GM21825 (cell line): ENCODE data around the gene RGL2.
A peak's percentile ranks its signal among the peaks of the same experiment; 100 is the strongest.

Experiments
- ATAC-seq: cut with Tn5 transposase; IDR thresholded peaks from one replicate; pipeline ENCODE4 v1.9.1; 2021; ENCODE audit warnings: mild to moderate bottlenecking, moderate library complexity; ENCODE audit not compliant: unreplicated experiment

RGL2 gene

DNA sequence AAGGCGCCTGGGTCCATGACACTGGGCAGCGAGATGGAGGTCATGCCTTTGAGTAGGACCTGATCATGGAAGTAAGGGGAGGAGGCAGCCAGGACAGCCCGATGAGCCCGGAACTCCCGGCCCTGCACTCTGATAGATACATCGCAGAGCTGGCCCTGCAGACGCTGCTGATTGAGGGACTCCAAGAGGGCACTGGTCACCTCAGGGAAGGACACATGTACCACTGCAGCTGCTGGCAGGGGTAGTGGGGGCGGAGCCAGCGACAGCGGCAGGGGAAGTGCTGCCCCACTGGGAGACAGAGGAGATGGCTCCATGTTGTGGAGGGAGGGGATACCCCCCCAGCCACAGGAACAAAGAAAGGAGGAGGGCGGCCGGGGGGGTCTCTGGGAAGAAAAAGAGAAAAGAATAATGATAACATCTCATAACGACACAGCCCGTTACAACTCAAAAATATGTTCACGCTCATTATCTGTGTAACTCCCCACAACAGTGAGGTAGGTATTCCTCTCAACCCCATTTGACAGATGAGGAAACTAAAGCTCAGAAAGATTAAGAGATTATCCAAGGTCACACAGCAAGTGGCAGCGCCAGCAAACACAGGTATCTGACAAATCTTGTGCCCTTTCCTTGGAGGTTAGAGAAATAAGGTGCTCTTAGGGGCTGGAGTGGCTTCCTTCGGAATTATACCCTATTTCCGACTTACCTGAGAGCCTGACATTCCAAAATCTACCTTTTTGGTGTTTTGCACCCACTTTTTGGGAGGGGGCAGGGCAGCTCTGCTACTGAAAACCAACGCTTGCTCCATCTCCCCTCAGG is 18.1 kb upstream of the RGL2 start:
- no peak for ATAC-seq

- no peak for ATAC-seq
Measured at GRCh38 chr6:33315793-33316602, 17.3 kb upstream of the RGL2 start.

- no peak for ATAC-seq
Measured at GRCh38 chr6:33314943-33315792, 16.4 kb upstream of the RGL2 start.

DNA sequence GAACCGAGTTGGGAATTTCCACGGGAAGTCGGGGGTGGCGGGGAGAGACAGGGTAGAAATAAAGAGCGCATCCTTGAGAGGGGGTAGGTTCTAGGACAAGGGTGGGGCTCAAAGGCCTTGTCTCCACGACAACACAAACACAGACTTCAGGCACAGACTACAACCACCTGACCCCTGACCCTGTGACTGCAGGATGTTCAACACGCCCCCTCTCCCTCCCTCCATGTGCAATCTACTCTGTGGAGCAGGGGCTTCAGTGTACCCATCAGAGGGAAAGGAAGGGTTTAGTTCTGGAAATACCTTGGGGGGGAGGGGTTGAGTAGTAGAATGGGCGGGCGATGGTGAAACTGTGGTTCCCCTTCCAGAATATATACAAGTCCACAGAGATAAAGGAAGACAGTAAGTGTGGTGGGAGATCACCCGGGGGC is 15.8 kb upstream of the RGL2 start:
- ATAC-seq = no peak

- ATAC-seq = peak; percentile 39
Measured at GRCh38 chr6:33313709-33314514, 15.2 kb upstream of the RGL2 start, which contains the start of gene TAPBP. Gene TAPBP (minus strand): TSS chr6:33314078. CDS start chr6:33314041, 37 bp downstream.

DNA sequence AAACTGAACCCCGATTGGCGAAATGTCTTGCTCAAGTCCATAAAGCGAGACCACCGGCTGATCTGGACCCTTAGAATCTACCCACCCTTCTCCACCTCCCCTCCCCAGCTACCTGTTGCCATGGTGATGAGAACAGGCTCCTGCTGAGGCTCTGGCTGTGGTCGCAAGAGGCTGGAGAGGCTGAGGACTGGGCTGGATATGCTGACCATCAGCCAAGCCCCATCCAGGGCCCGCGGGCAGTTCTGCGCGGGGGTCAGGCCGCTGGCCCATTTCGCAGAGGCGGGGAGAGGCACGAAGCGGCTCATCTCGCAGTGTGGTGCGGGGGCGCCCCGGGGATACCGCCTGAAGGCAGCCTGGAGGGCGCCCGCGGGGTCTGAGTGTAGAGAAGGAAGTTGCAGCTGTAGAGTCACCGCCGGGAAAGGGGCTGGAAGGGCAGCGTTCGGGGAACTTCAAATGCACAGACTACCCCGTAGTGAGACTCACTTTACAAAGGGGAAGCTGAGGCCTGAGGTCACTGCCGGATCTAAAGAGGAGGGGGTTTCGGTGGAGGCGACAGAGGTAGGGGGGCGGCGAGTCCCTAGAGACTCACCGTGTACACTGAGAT is 14.5 kb upstream of the RGL2 start:
- no peak for ATAC-seq

DNA sequence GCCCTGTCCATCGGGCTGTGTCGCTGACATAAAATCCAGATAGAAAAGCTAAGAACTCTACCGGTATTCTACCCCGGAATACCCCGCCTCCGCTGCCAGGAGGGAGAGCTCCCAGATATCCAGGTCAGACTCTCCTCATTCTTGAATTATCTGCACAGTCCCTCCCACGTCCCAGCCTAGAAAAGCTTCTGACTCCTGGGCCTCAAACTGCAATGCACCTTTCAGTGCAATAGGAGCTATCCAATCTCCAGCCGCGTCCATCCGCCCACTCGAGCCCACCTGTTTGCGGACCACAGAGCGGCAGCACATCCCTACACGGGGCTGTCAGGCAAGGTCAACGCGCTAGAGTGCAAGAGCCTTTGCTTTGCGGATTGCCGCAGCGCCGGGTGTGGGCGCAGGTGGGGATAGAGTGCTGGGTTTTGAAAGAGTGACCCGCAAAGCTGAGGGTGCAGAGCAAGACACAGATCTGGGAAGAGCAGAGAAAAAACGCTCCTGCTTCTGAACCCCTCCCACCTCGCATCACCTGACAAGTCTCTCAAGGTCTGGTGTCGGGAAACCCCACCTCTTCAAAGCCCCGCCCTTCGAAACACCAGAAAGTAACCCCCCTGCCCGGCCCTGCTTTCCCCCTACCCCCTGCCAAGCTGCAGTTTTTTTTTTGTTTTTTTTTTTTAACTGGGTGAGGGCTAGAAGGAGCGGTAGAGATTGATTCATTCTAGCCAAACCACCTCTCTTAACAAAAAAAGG is 13.8 kb upstream of the RGL2 start:
- peak; percentile 27 for ATAC-seq

DNA sequence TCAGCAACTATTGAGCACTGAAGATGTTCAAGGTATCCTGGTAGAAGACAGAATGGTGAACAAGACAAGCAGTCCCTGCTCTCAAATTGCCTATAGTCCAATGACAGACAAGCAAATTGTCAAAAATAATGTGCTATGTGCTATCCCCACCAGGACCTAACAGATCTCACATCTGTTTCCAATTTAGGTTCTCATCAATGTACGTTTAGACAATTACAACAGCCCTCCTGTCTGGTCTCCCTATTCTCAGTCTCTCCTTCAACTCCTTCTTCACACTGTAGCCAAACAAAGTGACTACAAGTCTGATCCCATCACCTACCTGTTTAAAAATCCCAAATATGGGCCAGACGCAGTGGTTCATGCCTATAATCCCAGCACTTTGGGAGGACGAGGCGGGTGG is 7.6 kb upstream of the RGL2 start:
- no peak for ATAC-seq

DNA sequence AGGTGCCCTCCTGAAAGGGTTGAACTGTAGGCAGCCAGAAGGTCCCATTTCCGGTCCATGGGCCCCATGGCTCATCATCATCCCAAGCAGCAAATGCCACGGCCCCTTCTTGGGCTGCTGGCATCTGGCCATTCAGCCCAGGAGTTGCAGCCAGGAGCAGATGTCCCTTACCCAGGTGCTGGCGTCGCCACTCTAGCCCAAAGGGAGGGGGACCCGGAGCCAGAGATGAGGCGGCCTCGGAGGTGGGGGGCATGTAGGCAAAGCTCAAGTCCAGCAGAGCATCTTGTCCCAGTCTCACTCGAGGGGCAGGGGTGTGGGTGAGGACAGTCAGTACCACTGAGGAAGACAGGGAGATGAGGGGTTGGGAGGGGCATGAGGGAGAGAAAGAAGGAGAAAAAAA is 6.3 kb upstream of the RGL2 start:
- no peak for ATAC-seq

- no peak for ATAC-seq
Measured at GRCh38 chr6:33304216-33304615, 5.5 kb upstream of the RGL2 start.

DNA sequence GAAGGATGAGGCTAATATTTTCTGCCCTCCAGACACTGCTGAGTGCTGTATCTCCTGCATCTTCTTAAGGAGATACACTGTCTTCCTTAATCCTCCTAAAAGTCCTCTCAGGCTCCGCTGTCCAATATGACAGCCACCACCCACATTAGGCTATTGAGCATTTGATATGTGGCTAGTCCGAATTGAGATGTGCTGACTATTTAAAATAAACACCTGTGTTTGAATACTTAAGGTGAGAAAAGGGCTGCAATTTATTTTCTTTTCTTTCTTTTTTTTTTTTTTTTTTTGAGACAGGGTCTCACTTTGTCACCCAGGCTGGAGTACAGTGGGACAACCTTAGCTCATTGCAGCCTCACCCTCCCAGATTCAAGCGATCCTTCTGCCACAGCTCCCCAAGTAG is 3.1 kb upstream of the RGL2 start:
- ATAC-seq = no peak

- peak; percentile 59 for ATAC-seq
Measured at GRCh38 chr6:33299237-33299944, 649 bp upstream of the RGL2 start.

DNA sequence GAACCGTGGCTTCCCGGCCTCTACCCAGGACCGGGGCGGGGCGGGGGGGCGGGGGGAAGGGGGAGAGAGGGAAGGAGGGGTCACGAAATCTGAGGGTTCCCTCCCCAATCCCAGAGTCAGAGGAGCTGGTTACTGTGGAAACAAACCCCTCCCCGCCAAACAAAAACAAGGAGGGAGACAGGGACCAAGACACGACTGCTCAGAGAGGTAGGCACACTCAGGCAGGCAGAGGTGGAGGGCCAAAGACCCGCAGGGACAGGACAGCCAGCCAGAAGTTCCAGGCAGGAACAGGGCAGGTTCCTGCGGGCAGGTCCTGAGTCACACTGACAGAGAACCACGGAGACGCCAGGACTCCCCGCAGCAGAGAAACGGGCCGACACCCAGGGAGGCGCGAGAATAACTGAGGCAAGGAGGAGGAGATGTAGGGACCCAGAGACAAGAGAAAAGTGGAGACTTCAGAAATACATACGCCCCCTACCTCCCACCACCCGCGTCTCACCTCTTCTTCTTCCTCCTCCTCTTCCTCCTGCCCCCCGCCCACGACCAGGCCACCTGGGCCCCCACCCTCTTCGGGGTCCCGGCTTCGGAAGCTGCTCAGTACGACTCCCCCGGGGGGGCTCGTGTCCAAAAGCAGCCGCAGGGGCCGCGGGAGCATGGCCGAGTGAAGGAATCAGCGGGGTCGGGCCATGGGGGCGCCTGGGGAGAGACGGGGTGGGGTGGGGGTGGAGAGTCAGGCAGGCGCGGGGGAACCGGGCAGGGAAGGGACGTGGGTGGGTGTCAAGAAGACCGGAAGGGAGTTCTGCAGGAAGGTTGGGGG is 578 bp downstream of the RGL2 start:
- ATAC-seq = no peak

GRCh38 chr6:33297406-33297955 is 1.3 kb downstream of the RGL2 start:
- no peak for ATAC-seq

DNA sequence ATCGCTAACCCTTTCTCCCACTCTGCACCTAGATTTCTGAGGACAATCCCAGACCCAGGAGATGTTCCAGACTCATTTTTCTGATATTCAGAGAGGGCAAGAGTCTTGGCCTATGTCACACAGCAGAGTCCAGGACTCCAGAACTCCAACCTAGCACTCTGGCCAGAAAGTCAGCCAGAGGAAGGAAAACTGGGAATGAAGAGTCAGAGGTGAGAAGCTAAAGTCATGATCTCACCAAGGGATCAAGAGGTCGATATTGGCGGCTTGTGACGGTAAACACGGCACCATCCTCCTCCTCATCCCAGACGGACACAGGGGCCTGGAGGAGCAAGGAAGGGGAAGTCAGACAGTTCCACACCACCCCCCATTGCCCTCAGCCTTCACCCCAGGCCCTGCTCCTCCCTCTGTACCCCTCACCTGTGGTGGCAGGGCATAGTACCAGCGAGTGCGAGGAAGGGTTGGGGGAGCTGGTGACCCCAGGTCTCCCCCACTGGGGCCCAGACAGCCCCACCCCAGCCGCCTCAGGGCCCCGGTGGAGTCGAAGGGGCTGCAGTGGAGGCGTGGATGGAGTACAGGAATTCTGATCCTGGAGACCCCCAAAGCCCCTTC is 1.8 kb downstream of the RGL2 start:
- ATAC-seq = no peak

- no peak for ATAC-seq
Measured at GRCh38 chr6:33295621-33296369, 2.9 kb downstream of the RGL2 start.
